Activated T-cell treated with anti-CD3 and anti-CD28 coated beads for 1 hour (primary cell): Measurements from ENCODE around the gene PTPN14.
"Not testable (repeated sequence)": the region's sequence is repeated elsewhere in the genome, so short reads cannot be mapped to it uniquely, and the experiment has no call there.

Experiments used
- DNase-seq: peaks from one replicate; pipeline ENCODE4 v3.0.0-alpha.2; 2020; ENCODE audit warnings: low read depth

PTPN14 gene

DNA sequence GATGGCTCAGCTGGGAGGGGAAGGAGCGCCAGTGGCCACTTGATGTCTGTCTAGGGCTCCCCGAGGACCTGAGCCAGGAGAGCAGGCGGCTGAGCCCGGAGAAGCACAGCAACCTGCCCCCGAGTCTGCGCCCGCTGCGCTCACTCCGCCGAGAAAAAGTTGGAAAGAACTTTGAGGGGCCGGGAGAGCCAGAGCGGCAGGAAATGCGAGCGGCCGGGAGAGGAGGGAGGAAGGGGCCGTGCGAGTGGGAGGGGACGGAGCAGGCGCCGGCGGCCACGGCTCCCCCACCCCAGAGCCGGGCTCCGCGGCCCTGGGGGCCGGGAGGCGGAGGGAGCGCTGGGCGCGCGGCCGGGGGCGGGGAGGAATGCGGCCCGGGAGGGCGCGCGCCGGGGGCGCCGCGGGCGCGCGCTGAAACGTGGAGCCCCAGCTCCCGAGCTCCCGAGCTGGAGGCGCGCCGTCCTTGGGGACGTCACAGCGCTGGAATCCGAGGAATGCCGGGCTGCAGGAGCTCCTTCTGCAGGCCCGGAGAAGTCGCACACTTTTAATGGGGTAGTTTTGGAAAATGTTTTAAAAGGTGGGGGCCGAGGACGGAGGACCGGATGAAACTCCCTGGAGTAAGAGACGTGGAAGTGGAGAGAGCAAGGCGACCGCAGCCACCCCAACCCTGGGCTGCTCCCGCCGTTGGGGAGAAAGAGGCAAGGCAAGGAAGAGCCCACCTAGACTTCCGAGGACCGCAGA is at the start of gene PTPN14:
TSS of gene PTPN14 (minus strand) at position 167 of the 738 bp plus-strand sequence. CDS start 86,799 bp downstream, outside the sequence.
- no peak for DNase-seq

DNA sequence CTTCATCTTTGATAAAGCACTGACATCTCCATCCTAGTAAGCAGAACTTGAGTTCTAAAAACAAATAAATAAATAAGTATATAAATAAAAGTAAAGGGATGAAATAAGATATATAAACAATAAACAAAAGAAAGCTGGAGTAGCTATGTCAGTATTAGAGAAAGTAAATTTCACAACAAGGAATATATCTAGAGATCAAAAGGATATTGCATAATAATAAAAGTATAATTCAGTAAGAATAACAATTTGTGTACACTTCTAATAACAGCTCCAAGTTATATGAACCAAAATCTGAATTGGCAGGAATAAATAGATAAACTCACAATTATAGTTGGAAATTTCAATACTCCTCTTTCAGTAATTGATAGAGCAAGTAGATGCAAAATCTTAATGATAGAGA is 41.8 kb upstream of the PTPN14 start:
- no peak for DNase-seq

DNA sequence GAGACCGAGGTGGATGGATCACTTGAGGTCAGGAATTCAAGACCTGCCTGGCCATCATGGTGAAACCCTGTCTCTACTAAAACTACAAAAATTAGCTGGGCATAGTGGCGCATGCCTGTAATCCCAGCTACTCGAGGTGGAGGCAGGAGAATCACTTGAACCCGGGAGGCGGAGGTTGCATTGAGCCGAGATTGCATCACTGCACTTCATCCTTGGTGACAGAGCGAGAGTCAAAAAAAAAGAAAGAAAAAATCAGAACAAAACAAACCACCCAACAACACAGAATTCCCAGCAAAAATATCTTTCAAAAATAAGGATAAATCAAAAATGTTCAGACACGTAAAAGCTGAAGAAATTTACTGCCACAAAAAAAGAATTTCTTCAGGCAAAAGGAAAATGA is 40.5 kb upstream of the PTPN14 start:
- DNase-seq: not testable (repeated sequence)

DNA sequence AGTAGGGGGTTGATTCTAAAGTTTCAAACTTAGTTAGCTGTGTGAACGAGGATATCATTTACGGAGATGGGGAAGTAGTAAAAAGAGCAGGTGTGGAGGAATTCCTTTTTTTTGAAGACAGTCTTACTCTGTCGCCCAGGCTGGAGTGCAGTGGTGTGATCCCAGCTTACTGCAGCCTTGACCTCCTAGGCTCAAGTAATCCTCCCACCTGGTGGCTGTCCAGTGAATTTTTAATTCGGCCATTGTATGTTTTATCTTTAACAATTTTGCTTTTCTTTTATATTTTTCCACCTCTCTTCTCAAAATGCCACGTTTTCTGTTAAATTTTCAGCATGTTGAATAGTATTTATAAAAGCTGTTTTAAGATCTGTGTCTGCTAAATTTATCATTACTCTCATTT is 39.3 kb upstream of the PTPN14 start:
- no peak for DNase-seq

DNA sequence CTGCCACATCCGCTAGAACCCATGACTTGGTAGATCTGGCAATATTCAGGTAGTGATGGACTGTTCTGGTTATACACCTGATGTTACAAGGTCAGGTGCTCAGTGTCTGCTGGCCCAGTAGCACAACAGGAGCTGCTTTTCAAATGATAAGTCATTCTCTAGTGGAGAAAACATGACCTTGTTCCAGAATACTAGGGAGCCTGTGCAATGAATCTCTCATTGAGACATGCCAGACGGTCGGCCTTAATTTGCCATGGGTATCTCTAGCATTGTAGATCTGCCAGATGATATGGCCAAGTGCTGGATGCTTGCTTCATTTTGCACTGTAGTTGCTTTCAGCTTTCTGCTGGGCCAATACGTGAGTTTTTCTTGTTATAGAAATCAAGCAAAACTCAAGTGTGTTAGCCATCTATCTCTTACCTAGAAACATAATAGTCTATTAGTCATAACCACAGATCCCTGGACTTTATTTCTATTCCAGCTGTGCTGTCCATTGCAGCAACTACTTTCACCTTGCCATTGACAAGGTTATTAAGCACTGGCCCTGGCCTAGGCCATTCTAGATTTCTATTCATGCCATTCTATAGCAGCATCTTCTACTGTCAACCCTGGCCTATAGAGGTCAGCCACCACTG is 37.7 kb upstream of the PTPN14 start:
- DNase-seq: no peak

DNA sequence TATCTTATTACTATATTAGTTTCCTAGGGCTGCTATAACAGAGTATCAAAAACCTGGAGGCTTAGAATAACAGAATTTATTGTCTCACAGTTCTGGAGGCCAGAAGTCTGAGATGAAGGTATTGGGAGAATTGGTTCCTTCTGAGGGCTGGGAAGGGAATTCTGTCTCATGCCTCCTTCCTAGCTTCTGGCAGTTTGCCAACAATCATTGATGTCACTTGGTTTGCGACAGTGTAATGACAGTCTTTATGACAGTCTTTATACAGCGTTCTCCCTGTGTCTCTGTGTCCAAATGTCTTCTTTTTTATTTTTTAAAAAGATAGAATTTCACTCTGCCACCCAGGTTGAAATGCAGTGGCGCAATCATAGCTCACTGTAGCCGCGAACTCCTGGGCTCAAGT is 35.8 kb upstream of the PTPN14 start:
- no peak for DNase-seq

- DNase-seq: no peak
Observed at GRCh38 chr1:214586621-214587020, 35.2 kb upstream of the PTPN14 start.

DNA sequence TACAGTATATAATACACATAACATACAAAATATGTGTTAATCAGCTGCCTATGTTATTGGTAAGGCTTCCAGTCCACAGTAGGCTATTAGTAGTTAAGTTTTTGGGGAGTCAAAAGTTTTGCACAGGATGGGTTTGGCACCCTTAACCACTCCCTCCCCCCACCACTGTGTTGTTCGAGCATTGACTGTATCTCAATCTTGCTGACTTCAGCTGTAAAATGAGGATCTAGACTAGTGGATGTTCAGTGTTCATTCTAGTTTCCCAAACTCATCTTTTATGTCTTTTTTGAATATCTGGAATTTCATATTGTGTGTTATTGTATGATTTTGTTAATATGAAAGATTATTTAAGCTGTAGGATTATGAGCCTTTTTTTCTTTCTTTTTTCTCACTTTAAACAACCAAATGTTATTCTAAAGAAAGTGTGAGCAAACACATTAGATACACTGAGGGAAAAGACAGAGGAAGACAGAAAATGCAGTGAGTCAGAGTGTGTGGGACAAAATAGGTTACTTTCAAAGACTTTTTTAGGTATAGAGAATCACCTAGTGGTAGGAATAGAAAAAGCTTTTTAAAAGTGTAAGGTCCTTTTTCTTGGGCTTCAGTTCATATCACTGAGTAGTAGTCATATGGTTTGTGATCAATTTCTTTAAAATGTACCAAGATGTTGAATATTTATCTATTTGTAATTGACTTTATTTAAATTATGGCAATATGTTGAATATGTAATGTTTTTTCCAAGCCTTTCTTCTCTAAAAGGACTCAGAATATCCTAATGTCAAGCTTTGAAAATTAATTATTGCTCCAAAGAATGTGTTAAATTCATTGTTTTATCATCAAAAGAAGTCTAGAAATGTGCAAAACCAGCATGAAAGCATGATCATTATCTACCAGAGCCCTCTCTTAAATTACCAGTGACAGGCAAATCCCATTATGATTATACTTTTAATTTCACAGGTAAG is 33.7 kb upstream of the PTPN14 start:
- no peak for DNase-seq

- DNase-seq: no peak
Observed at GRCh38 chr1:214583824-214584554, 32.6 kb upstream of the PTPN14 start.

- DNase-seq: no peak
Observed at GRCh38 chr1:214583113-214583512, 31.7 kb upstream of the PTPN14 start.

- no peak for DNase-seq
Observed at GRCh38 chr1:214582289-214582891, 31.0 kb upstream of the PTPN14 start.

- DNase-seq: no peak
Observed at GRCh38 chr1:214581785-214582184, 30.4 kb upstream of the PTPN14 start.

- no peak for DNase-seq
Observed at GRCh38 chr1:214579183-214579582, 27.8 kb upstream of the PTPN14 start.

GRCh38 chr1:214576120-214576519 is 24.7 kb upstream of the PTPN14 start:
- not testable (repeated sequence) for DNase-seq

- no peak for DNase-seq
Observed at GRCh38 chr1:214574598-214575411, 23.4 kb upstream of the PTPN14 start.

- DNase-seq: no peak
Observed at GRCh38 chr1:214573386-214574318, 22.2 kb upstream of the PTPN14 start.

DNA sequence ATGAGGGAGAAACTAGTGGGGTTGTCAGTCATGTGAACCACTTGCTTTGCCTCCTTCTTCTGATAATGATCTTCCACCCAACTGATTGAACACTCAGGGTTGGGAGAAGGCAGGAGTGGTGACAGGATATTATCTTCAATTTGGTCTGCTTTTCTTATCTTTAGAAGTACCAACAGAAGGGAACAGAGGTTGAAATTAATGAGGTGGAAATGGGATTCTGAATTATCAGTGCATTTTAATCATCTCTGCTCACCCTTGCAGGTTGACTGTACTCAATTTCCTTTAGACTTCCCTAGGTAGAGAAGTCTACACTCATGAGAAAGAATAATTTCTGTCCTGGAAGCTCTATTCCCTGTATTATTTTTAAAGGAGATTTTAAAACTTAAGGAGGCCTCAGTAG is 19.9 kb upstream of the PTPN14 start:
- DNase-seq: no peak

DNA sequence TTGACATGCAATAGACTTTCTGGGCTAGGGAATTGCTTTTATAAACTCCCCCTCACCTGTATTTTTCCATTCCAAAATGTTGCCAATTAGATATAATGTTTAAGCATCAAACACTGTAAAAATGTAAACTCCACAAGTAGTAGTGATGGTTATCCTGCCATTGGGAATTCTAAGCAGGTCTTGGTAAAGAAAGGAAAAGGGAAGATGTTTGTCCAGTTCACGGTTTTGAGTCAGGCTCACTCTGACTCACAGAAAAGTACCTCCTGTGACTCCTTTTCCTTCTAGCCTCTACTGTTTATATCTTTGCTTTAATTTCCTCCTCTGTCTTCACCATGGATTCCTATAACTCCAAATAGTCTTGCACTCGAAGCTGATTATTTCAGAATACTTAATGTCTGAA is 19.0 kb upstream of the PTPN14 start:
- no peak for DNase-seq

DNA sequence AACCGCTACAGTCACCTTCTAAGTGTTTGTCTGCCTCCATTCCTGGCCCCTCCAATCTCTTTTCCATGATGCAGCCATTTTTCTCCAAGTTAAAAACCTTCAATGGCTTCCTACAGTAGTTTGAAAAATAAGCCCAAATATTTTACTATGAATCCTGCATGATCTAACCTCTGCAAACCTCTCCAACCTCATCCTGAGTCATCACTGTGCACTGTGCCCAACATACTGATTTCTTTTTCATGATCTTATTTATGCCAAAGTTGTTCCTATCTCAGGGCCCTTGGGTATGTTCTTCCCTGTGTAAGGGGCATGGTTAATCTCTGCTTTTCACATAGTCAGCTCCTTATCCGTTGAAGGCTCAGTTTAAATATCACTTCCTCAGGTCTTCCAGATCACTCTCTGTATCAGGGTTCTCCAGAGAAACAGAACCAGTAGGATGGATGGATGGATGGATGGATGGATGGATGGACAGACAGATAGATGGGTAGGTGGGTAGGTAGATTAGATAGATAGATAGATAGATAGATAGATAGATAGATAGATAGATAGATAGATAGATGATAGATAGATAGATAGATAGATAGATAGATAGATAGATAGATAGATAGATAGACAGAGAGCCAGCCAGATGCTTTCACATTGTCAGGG is 18.1 kb upstream of the PTPN14 start:
- DNase-seq: no peak
